K562 (cell line): ENCODE results near the gene NINJ2. TPM values are rescaled to one million over a fixed set of nuclear protein-coding genes. Genes with fewer than 3 reads are reported as not detected.

Experiments
- ATAC-seq: fragments of 200-7000 bp; cut with Tn5 transposase; 3 replicates; pipeline ENCODE4 v1.9.1; 2020; ENCODE audit warnings: moderate library complexity
- BruUV-seq: library from RNA; stranded (reverse); fragments of 400-500 nt; replicated peaks from 2 replicates; lab custom pipeline; 2021; lab: Mats Ljungman, UMichigan
- CTCF ChIA-PET: fragments of 300-600 bp; formaldehyde crosslinking; extraction: SDS; loops from one replicate; lab custom pipeline; 2021; ENCODE audit warnings: low intra/inter-chr PET ratio; lab: Yijun Ruan, JAX
- POLR2A ChIA-PET: fragments of 300-600, 350-650 bp; sonication (Branson Sonifier 250); formaldehyde crosslinking; extraction: SDS; loops from one replicate; lab custom pipeline; 2021; ENCODE audit warnings: antibody characterized with exemption, inconsistent platforms; lab: Yijun Ruan, JAX
- DNase-seq, 4 experiments: peaks; one replicate each; pipeline versions ENCODE4 v3.0.0 to v3.0.0-alpha.2; 2011 to 2018; ENCODE audit warnings: low spot score in 3 of 4, mixed read lengths in 3 of 4; ENCODE audit errors: extremely low read depth in 1 of 4
- FAIRE-seq: peaks from 2 replicates; lab custom pipeline; 2011; peaks lifted over from hg19 to GRCh38; lab: Jason Lieb, UNC
- H2AFZ ChIP-seq: 2 replicates; pipeline ENCODE4 v1.6.0; 2011; ENCODE audit warnings: low read depth, low read length, control low read depth, inconsistent platforms
- H3K27ac ChIP-seq: fragments of 200-600 bp; 3 replicates; pipeline ENCODE4 v1.8.0; 2011; ENCODE audit warnings: low read depth, mild to moderate bottlenecking, control low read depth, inconsistent platforms, low read length, moderate library complexity, mixed read lengths; ENCODE audit errors: extremely low read depth
- H3K27me3 ChIP-seq, 2 experiments: fragments of 300-600 bp in 1 of 2; 2 replicates in 1 of 2; 3 replicates in 1 of 2; pipeline versions ENCODE4 v1.6.0 to v1.8.0; 2011; ENCODE audit warnings: inconsistent platforms in 2 of 2, low read length in 2 of 2, mild to moderate bottlenecking in 1 of 2, mixed read lengths in 1 of 2, moderate library complexity in 1 of 2; ENCODE audit not compliant: control insufficient read depth in 2 of 2, insufficient read depth in 2 of 2
- H3K36me3 ChIP-seq: fragments of 300-600 bp; 3 replicates; pipeline ENCODE4 v1.8.0; 2011; ENCODE audit warnings: mild to moderate bottlenecking, low read length, inconsistent platforms; ENCODE audit not compliant: control insufficient read depth, insufficient read depth
- H3K4me1 ChIP-seq, 2 experiments: fragments of 200-600 bp in 1 of 2; replicated peaks in 1 of 2; 2 replicates in 1 of 2; 3 replicates in 1 of 2; pipeline versions ENCODE4 v1.5.1 to v1.8.0; 2011; ENCODE audit warnings: inconsistent platforms in 2 of 2, low read length in 2 of 2, mild to moderate bottlenecking in 1 of 2, mixed read lengths in 1 of 2, moderate library complexity in 1 of 2; ENCODE audit not compliant: control insufficient read depth in 2 of 2, insufficient read depth in 2 of 2
- H3K4me2 ChIP-seq: 2 replicates; pipeline ENCODE4 v1.6.1; 2011; ENCODE audit warnings: low read length, control low read depth, inconsistent platforms, mixed read lengths; ENCODE audit not compliant: insufficient read depth
- H3K4me3 ChIP-seq: fragments of 200-600 bp; sonication (generic), shearing (Covaris generic); 2 replicates; pipeline ENCODE4 v1.5.1; 2016; ENCODE audit warnings: control low read depth, inconsistent platforms
- H3K79me2 ChIP-seq: fragments of 200-600 bp; 3 replicates; pipeline ENCODE4 v1.8.0; 2011; ENCODE audit warnings: low read length, inconsistent platforms; ENCODE audit not compliant: control insufficient read depth, insufficient read depth
- H3K9ac ChIP-seq, 2 experiments: 2 replicates each; pipeline versions ENCODE4 v1.6.0 to v1.6.1; 2011; ENCODE audit warnings: low read depth in 2 of 2, low read length in 2 of 2, control low read depth in 1 of 2, inconsistent platforms in 1 of 2, mild to moderate bottlenecking in 1 of 2, mixed read lengths in 1 of 2; ENCODE audit not compliant: insufficient read depth in 1 of 2
- H3K9me1 ChIP-seq: one replicate; pipeline ENCODE4 v1.6.0; 2011; ENCODE audit warnings: inconsistent platforms, mild to moderate bottlenecking, low read length, moderate library complexity; ENCODE audit not compliant: control insufficient read depth, insufficient read depth
- H3K9me3 ChIP-seq: replicated peaks from 2 replicates; pipeline ENCODE4 v1.5.1; 2011; ENCODE audit warnings: low read depth, low read length, inconsistent platforms; ENCODE audit not compliant: control insufficient read depth, insufficient read depth
- H4K20me1 ChIP-seq: replicated peaks from 2 replicates; pipeline ENCODE4 v1.6.1; 2011; ENCODE audit warnings: low read length, inconsistent platforms, mixed read lengths; ENCODE audit not compliant: control insufficient read depth, insufficient read depth
- CREB1 ChIP-seq, 2 experiments: sonication (generic) in 1 of 2; formaldehyde crosslinking in 1 of 2; IDR thresholded peaks; 2 replicates each; pipeline versions ENCODE4 v1.6.1 to v1.8.0; 2012 to 2022; ENCODE audit warnings: inconsistent platforms in 1 of 2, mild to moderate bottlenecking in 1 of 2, missing genetic modification reagents in 1 of 2, moderate library complexity in 1 of 2
- DACH1 ChIP-seq: fragments of 450-650 bp; IDR thresholded peaks from 2 replicates; pipeline ENCODE4 v1.6.1; 2018; ENCODE audit not compliant: partially characterized antibody
- E2F5 ChIP-seq: sonication (generic); formaldehyde crosslinking; IDR thresholded peaks from 2 replicates; pipeline ENCODE4 v1.8.0; 2022; ENCODE audit warnings: mild to moderate bottlenecking, missing genetic modification reagents
- EGR1 ChIP-seq: fragments of 450-650 bp; conservative IDR thresholded peaks from 2 replicates; pipeline ENCODE4 v1.6.1; 2017; ENCODE audit warnings: mild to moderate bottlenecking
- EP300 ChIP-seq: IDR thresholded peaks from 2 replicates; pipeline ENCODE4 v1.6.1; 2012; ENCODE audit warnings: low read length, improper control_type of control experiment
- FIP1L1 ChIP-seq: fragments of 200-400 bp; formaldehyde crosslinking; IDR thresholded peaks from 2 replicates; pipeline ENCODE4 v1.6.1; 2018; ENCODE audit warnings: mild to moderate bottlenecking, low read depth, low read length; ENCODE audit not compliant: poor library complexity, severe bottlenecking
- GABPB1 ChIP-seq: sonication (generic); formaldehyde crosslinking; IDR thresholded peaks from 2 replicates; pipeline ENCODE4 v1.8.0; 2022; ENCODE audit warnings: mild to moderate bottlenecking, missing genetic modification reagents
- ILF3 ChIP-seq: fragments of 450-650 bp; IDR thresholded peaks from 2 replicates; pipeline ENCODE4 v1.6.1; 2018; ENCODE audit warnings: antibody characterized with exemption, mild to moderate bottlenecking, moderate library complexity, borderline replicate concordance
- STAT6 ChIP-seq: sonication (generic); formaldehyde crosslinking; IDR thresholded peaks from 2 replicates; pipeline ENCODE4 v1.8.1; 2023; ENCODE audit warnings: mild to moderate bottlenecking, missing genetic modification reagents
- TOE1 ChIP-seq, 2 experiments: fragments of 450-650 bp in 1 of 2; sonication (generic) in 1 of 2; formaldehyde crosslinking in 1 of 2; IDR thresholded peaks; 2 replicates each; pipeline versions ENCODE4 v1.7.1 to v1.8.0; 2016 to 2022; ENCODE audit warnings: borderline replicate concordance in 2 of 2, mild to moderate bottlenecking in 2 of 2, antibody characterized with exemption in 1 of 2, inconsistent platforms in 1 of 2, low read depth in 1 of 2, missing genetic modification reagents in 1 of 2, moderate library complexity in 1 of 2
- YBX1 ChIP-seq: fragments of 450-650 bp; IDR thresholded peaks from 2 replicates; pipeline ENCODE4 v1.7.1; 2016; ENCODE audit warnings: mild to moderate bottlenecking
- ZNF232 ChIP-seq: sonication (generic); formaldehyde crosslinking; IDR thresholded peaks from 2 replicates; pipeline ENCODE4 v1.8.0; 2022; ENCODE audit warnings: mild to moderate bottlenecking, missing genetic modification reagents
- WGBS: fragments of 100-300 bp; shearing (Covaris generic); methylation state at CpG from one replicate; pipeline ENCODE4 v1.1.6; 2016; ENCODE audit warnings: low coverage, mixed read lengths; ENCODE audit not compliant: insufficient coverage; ENCODE audit errors: missing lambda C conversion rate; 5-methylcytosine and 5-hydroxymethylcytosine counted together
- in situ Hi-C: fragments of 300-500 bp; cut with MboI; formaldehyde crosslinking; loops from 4 replicates; pipeline ENCODE4 v1.15.0; 2018; ENCODE audit warnings: inconsistent platforms, mixed read lengths
- intact Hi-C: fragments of 100-400 bp; cut with micrococcal nuclease; formaldehyde crosslinking; loops from 2 replicates; pipeline ENCODE4 v1.14.2; 2022
- polyA plus RNA-seq, 8 experiments: library from polyadenylated mRNA; depleted of rRNA in 4 of 8; stranded (reverse) in 5 of 8; unstranded in 3 of 8; fragments of >200 nt; fragmentation: Nextera tagmentation in 2 of 8; fragmentation: Illumina TruSeq in 1 of 8; extraction: Ambion mirVana in 2 of 8; extraction: Trizol in 1 of 8; gene quantifications; 2 replicates each; pipeline versions ENCODE4 v1.2.1 to v1.2.3, GENCODE V29; 2011 to 2014; ENCODE audit warnings: inconsistent platforms in 1 of 8, missing spikeins in 1 of 8
- total RNA-seq, 7 experiments: library from RNA; depleted of rRNA in 6 of 7; stranded (reverse); fragments of >200 nt in 6 of 7; fragmentation: Illumina TruSeq in 2 of 7; extraction: Trizol in 2 of 7; gene quantifications; 2 replicates each; pipeline versions ENCODE4 v1.2.1 to v1.2.3, GENCODE V29; 2011 to 2021; ENCODE audit warnings: low replicate concordance in 1 of 7
- TF ChIP-seq, protein P1 (sequence below), 2 experiments: IDR thresholded peaks; 2 replicates each; pipeline ENCODE4 v1.6.1; 2012; ENCODE audit warnings: improper control_type of control experiment in 2 of 2, low read depth in 2 of 2, low read length in 2 of 2, borderline replicate concordance in 1 of 2
- TF ChIP-seq, protein P2 (sequence below): sonication (generic); formaldehyde crosslinking; IDR thresholded peaks from 2 replicates; pipeline ENCODE4 v1.8.0; 2022; ENCODE audit warnings: missing genetic modification reagents, mild to moderate bottlenecking, borderline replicate concordance

The NINJ2 gene
- total and polyA plus RNA-seq, 9 of the 15 experiments (the other 6 are each of a cell fraction or from before 2014, with no cell fraction given) = 2.6 to 16.0 (median 4.5) TPM

GRCh38 chr12:517538-517937 lies 145.7 kb downstream of the NINJ2 start:
- intact Hi-C loops = no loop called here
- no peak overlapping the region for H3K9ac ChIP-seq

More at GRCh38 chr12:517538-517937, 145.7 kb downstream of the NINJ2 start:
- 0% methylated on average over 3 of the region's 3 CpGs for WGBS
- H3K9me3 ChIP-seq = no peaks in the 10 kb centered on the region
- CTCF ChIA-PET = no interaction called here
- POLR2A ChIA-PET = no interaction called here
- ATAC-seq (no peak), FAIRE-seq (no peak), DNase-seq (no peak)
- no peak overlapping the region for H3K4me2 ChIP-seq
- no peaks in the 10 kb centered on the region for H4K20me1 ChIP-seq
- no peak overlapping the region for H2AFZ ChIP-seq
- no peaks in the 10 kb centered on the region for H3K36me3 ChIP-seq
- no peak overlapping the region for H3K27ac ChIP-seq
- BruUV-seq = no TSS peak
- no peaks in the 10 kb centered on the region; a peak in 1 of 5 replicates for H3K4me1 ChIP-seq
- in situ Hi-C loops = no loop called here
- no peaks in the 10 kb centered on the region for H3K9me1 ChIP-seq
- no peak overlapping the region for H3K4me3 ChIP-seq
- peaks cover 51 to 55% of the 10 kb centered on the region in 2 experiments; a peak in 4 of 5 replicates for H3K27me3 ChIP-seq
- no peaks in the 10 kb centered on the region for H3K79me2 ChIP-seq
- no peak for TF ChIP-seq DACH1
- no peak for TF ChIP-seq ILF3
- no peak for TF ChIP-seq EGR1
- no peak for TF ChIP-seq TOE1 (IDR thresholded peaks at IDR 0.05; ENCODE audit: borderline replicate concordance)
- no peak for TF ChIP-seq TOE1 (CRISPR knock-in tag; IDR thresholded peaks at IDR 0.05; ENCODE audit: borderline replicate concordance, low read depth)
- no peak for TF ChIP-seq STAT6 (CRISPR knock-in tag)
- no peak for TF ChIP-seq CREB1 (IDR thresholded peaks at IDR 0.05)
- no peak for TF ChIP-seq CREB1 (CRISPR knock-in tag; IDR thresholded peaks at IDR 0.05)
- TF ChIP-seq EP300 = no peak
- TF ChIP-seq, protein P1, sequence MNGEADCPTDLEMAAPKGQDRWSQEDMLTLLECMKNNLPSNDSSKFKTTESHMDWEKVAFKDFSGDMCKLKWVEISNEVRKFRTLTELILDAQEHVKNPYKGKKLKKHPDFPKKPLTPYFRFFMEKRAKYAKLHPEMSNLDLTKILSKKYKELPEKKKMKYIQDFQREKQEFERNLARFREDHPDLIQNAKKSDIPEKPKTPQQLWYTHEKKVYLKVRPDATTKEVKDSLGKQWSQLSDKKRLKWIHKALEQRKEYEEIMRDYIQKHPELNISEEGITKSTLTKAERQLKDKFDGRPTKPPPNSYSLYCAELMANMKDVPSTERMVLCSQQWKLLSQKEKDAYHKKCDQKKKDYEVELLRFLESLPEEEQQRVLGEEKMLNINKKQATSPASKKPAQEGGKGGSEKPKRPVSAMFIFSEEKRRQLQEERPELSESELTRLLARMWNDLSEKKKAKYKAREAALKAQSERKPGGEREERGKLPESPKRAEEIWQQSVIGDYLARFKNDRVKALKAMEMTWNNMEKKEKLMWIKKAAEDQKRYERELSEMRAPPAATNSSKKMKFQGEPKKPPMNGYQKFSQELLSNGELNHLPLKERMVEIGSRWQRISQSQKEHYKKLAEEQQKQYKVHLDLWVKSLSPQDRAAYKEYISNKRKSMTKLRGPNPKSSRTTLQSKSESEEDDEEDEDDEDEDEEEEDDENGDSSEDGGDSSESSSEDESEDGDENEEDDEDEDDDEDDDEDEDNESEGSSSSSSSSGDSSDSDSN (IDR thresholded peaks at IDR 0.05; ENCODE audit: borderline replicate concordance in 1 of 2, low read depth in 2 of 2, low read length in 2 of 2) = no peak
- no peak for TF ChIP-seq YBX1
- TF ChIP-seq GABPB1 = no peak
- no peak for TF ChIP-seq E2F5 (CRISPR knock-in tag)
- TF ChIP-seq FIP1L1 = no peak
- TF ChIP-seq, protein P2, sequence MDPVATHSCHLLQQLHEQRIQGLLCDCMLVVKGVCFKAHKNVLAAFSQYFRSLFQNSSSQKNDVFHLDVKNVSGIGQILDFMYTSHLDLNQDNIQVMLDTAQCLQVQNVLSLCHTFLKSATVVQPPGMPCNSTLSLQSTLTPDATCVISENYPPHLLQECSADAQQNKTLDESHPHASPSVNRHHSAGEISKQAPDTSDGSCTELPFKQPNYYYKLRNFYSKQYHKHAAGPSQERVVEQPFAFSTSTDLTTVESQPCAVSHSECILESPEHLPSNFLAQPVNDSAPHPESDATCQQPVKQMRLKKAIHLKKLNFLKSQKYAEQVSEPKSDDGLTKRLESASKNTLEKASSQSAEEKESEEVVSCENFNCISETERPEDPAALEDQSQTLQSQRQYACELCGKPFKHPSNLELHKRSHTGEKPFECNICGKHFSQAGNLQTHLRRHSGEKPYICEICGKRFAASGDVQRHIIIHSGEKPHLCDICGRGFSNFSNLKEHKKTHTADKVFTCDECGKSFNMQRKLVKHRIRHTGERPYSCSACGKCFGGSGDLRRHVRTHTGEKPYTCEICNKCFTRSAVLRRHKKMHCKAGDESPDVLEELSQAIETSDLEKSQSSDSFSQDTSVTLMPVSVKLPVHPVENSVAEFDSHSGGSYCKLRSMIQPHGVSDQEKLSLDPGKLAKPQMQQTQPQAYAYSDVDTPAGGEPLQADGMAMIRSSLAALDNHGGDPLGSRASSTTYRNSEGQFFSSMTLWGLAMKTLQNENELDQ (CRISPR knock-in tag) = no peak
- no peak for TF ChIP-seq ZNF232
